Neural cell (in vitro differentiated cells): Measurements from ENCODE around the gene IL17D.

Experiments used
- CTCF ChIP-seq: fragments of 450-650 bp; IDR thresholded peaks from 2 replicates; pipeline ENCODE4 v1.5.1; 2014; ENCODE audit warnings: antibody characterized with exemption, mild to moderate bottlenecking, moderate library complexity; ENCODE audit not compliant: poor library complexity, severe bottlenecking
- EP300 ChIP-seq: fragments of 450-650 bp; conservative IDR thresholded peaks from 2 replicates; pipeline ENCODE4 v1.6.1; 2014; ENCODE audit warnings: antibody characterized with exemption, mild to moderate bottlenecking, moderate library complexity; ENCODE audit not compliant: poor library complexity, severe bottlenecking
- EZH2 ChIP-seq: fragments of 200-600, 300-800 bp; shearing (Covaris generic), sonication (generic); IDR thresholded peaks from 2 replicates; pipeline ENCODE4 v1.6.1; 2014; ENCODE audit warnings: antibody characterized with exemption, low read length, borderline replicate concordance, mild to moderate bottlenecking; ENCODE audit not compliant: insufficient read depth, poor library complexity, severe bottlenecking
- MXI1 ChIP-seq: fragments of 450-650 bp; conservative IDR thresholded peaks from 2 replicates; pipeline ENCODE4 v1.6.1; 2014; ENCODE audit warnings: antibody characterized with exemption, mild to moderate bottlenecking; ENCODE audit not compliant: poor library complexity, severe bottlenecking
- POLR2AphosphoS5 ChIP-seq: IDR thresholded peaks from 2 replicates; pipeline ENCODE4 v1.6.1; 2012
- RAD21 ChIP-seq: fragments of 450-650 bp; conservative IDR thresholded peaks from 2 replicates; pipeline ENCODE4 v1.6.1; 2014; ENCODE audit warnings: antibody characterized with exemption, mild to moderate bottlenecking, moderate library complexity
- REST ChIP-seq: IDR thresholded peaks from 2 replicates; pipeline ENCODE4 v1.6.1; 2012; ENCODE audit warnings: borderline replicate concordance
- SMC3 ChIP-seq: fragments of 450-650 bp; conservative IDR thresholded peaks from 2 replicates; pipeline ENCODE4 v1.6.1; 2014; ENCODE audit warnings: antibody characterized with exemption, mild to moderate bottlenecking, moderate library complexity; ENCODE audit not compliant: poor library complexity
- TAF1 ChIP-seq: IDR thresholded peaks from 2 replicates; pipeline ENCODE4 v1.6.1; 2012; ENCODE audit warnings: low read depth

GRCh38 chr13:20760872-20761271, 57.4 kb downstream of the IL17D start:
- TF ChIP-seq CTCF (no peak), SMC3 (no peak), EZH2 (no peak), TAF1 (no peak), MXI1 (no peak), REST (no peak), RAD21 (no peak), POLR2AphosphoS5 (no peak), EP300 (no peak)
